Smooth muscle cell (in vitro differentiated cells): ENCODE results near the gene OTUD3. TPM values are rescaled to one million over a fixed set of nuclear protein-coding genes. Genes with fewer than 3 reads are reported as not detected.

ENCODE experiments used
- DNase-seq: peaks from one replicate; lab custom pipeline; 2025; ENCODE audit not compliant: unreplicated experiment; lab: John Stamatoyannopoulos, UW
- H2AFZ ChIP-seq: fragments of 200-600 bp; sonication (generic); 2 replicates; pipeline ENCODE4 v1.6.0; 2016; ENCODE audit warnings: antibody characterized with exemption, low read depth, mild to moderate bottlenecking
- H3F3A ChIP-seq: fragments of 200-600 bp; sonication (generic); 2 replicates; pipeline ENCODE4 v1.6.0; 2017; ENCODE audit warnings: antibody characterized with exemption, low read depth
- H3K27ac ChIP-seq: fragments of 200-600 bp; sonication (generic); 2 replicates; pipeline ENCODE4 v1.5.1; 2016; ENCODE audit warnings: low read depth, mild to moderate bottlenecking
- H3K27me3 ChIP-seq: fragments of 200-600 bp; sonication (generic); 2 replicates; pipeline ENCODE4 v1.6.1; 2016; ENCODE audit warnings: low read depth, mild to moderate bottlenecking
- H3K36me3 ChIP-seq: fragments of 200-600 bp; sonication (generic); 2 replicates; pipeline ENCODE4 v1.5.1; 2016; ENCODE audit warnings: low read depth
- H3K4me1 ChIP-seq: fragments of 200-600 bp; sonication (generic); 2 replicates; pipeline ENCODE4 v1.5.1; 2016; ENCODE audit warnings: low read depth
- H3K4me2 ChIP-seq: fragments of 200-600 bp; sonication (generic); 2 replicates; pipeline ENCODE4 v1.6.0; 2016; ENCODE audit warnings: mild to moderate bottlenecking
- H3K4me3 ChIP-seq: fragments of 200-600 bp; sonication (generic); 2 replicates; pipeline ENCODE4 v1.5.1; 2016; ENCODE audit warnings: mild to moderate bottlenecking
- H3K79me2 ChIP-seq: fragments of 200-600 bp; sonication (generic); 2 replicates; pipeline ENCODE4 v1.6.0; 2016; ENCODE audit warnings: low read depth, mild to moderate bottlenecking
- H3K9ac ChIP-seq: fragments of 200-600 bp; sonication (generic); 2 replicates; pipeline ENCODE4 v1.6.0; 2016; ENCODE audit warnings: low read depth
- H3K9me3 ChIP-seq: fragments of 200-600 bp; sonication (generic); replicated peaks from 2 replicates; pipeline ENCODE4 v1.5.1; 2016; ENCODE audit warnings: low read depth
- H4K20me1 ChIP-seq: fragments of 200-600 bp; sonication (generic); 2 replicates; pipeline ENCODE4 v1.6.0; 2016; ENCODE audit warnings: low read depth
- CTCF ChIP-seq: fragments of 200-600 bp; sonication (generic); IDR thresholded peaks from 2 replicates; pipeline ENCODE4 v1.5.1; 2017; ENCODE audit warnings: borderline replicate concordance, mild to moderate bottlenecking, antibody characterized with exemption; ENCODE audit not compliant: insufficient read depth, poor library complexity, severe bottlenecking
- WGBS: methylation state at CpG from one replicate; pipeline ENCODE4 v1.1.7; 2016; ENCODE audit warnings: low lambda C conversion rate; 5-methylcytosine and 5-hydroxymethylcytosine counted together
- polyA plus RNA-seq: library from polyadenylated mRNA; unstranded; fragments of >200 nt; fragmentation: Nextera tagmentation; extraction: Ambion mirVana; gene quantifications from 2 replicates; pipeline ENCODE4 v1.2.1, GENCODE V29; 2016
- total RNA-seq: library from RNA; depleted of rRNA; stranded (reverse); fragments of >200 nt; gene quantifications from 2 replicates; pipeline ENCODE4 v1.2.3, GENCODE V29; 2014

The OTUD3 gene
- total and polyA plus RNA-seq, 2 experiments from 2014 or later = 2.6 to 9.9 TPM

- no peak for TF ChIP-seq CTCF
- Histone ChIP-seq H3K27me3 (no peaks in the 10 kb centered on the region), H3K36me3 (no peaks in the 10 kb centered on the region), H3K4me1 (no peaks in the 10 kb centered on the region), H3K9me3 (no peaks in the 10 kb centered on the region), H3K27ac (no peak overlapping the region), H3K4me2 (no peak overlapping the region), H3K79me2 (no peaks in the 10 kb centered on the region), H3K9ac (no peak overlapping the region), H3K4me3 (no peak overlapping the region), H2AFZ (no peak overlapping the region), H4K20me1 (no peaks in the 10 kb centered on the region), H3F3A (no peaks in the 10 kb centered on the region)
- WGBS = 19% methylated on average over 5 of the region's 5 CpGs
- DNase-seq = no peak
Observed at GRCh38 chr1:19858893-19859292, 23.3 kb upstream of the OTUD3 start.

GRCh38 chr1:19859876-19860275, 22.3 kb upstream of the OTUD3 start:
- Histone ChIP-seq H3F3A (no peaks in the 10 kb centered on the region), H3K4me1 (no peaks in the 10 kb centered on the region), H3K9me3 (no peaks in the 10 kb centered on the region), H3K36me3 (no peaks in the 10 kb centered on the region), H4K20me1 (no peaks in the 10 kb centered on the region), H2AFZ (no peak overlapping the region), H3K4me3 (no peak overlapping the region), H3K9ac (no peak overlapping the region), H3K4me2 (peak overlapping the region; percentile 14), H3K79me2 (no peaks in the 10 kb centered on the region), H3K27ac (no peak overlapping the region), H3K27me3 (no peaks in the 10 kb centered on the region)
- no peak for TF ChIP-seq CTCF
- DNase-seq = no peak
- WGBS = 51% methylated on average over 2 of the region's 2 CpGs

- no peak overlapping the region for H3K27ac ChIP-seq
- H3K27me3 ChIP-seq = no peaks in the 10 kb centered on the region
- no peaks in the 10 kb centered on the region for H3K36me3 ChIP-seq
- no peaks in the 10 kb centered on the region for H3K79me2 ChIP-seq
- no peak overlapping the region for H3K4me3 ChIP-seq
- WGBS = 76% methylated on average over 2 of the region's 2 CpGs
- no peak overlapping the region for H3K9ac ChIP-seq
- H3K4me2 ChIP-seq = peak overlapping the region; percentile 3
- H3K9me3 ChIP-seq = no peaks in the 10 kb centered on the region
- DNase-seq = no peak
- no peaks in the 10 kb centered on the region for H3K4me1 ChIP-seq
- H2AFZ ChIP-seq = no peak overlapping the region
- no peak for TF ChIP-seq CTCF
- no peaks in the 10 kb centered on the region for H3F3A ChIP-seq
- H4K20me1 ChIP-seq = no peaks in the 10 kb centered on the region
Observed at GRCh38 chr1:19860418-19860817, 21.8 kb upstream of the OTUD3 start.

- no peaks in the 10 kb centered on the region for H3K9me3 ChIP-seq
- no peaks in the 10 kb centered on the region for H3K4me1 ChIP-seq
- no peak for TF ChIP-seq CTCF
- H4K20me1 ChIP-seq = no peaks in the 10 kb centered on the region
- no peak overlapping the region for H3K27ac ChIP-seq
- peak overlapping the region; percentile 3 for H3K4me2 ChIP-seq
- no peaks in the 10 kb centered on the region for H3K36me3 ChIP-seq
- no peak overlapping the region for H2AFZ ChIP-seq
- H3K9ac ChIP-seq = no peak overlapping the region
- H3F3A ChIP-seq = no peaks in the 10 kb centered on the region
- 53% methylated on average over 2 of the region's 2 CpGs for WGBS
- H3K4me3 ChIP-seq = no peak overlapping the region
- H3K79me2 ChIP-seq = no peaks in the 10 kb centered on the region
- DNase-seq = no peak
- H3K27me3 ChIP-seq = no peaks in the 10 kb centered on the region
Observed at GRCh38 chr1:19861034-19861433, 21.2 kb upstream of the OTUD3 start.
